GM21619 (cell line): ENCODE results near the gene EXOC6.
A peak's percentile ranks its signal among the peaks of the same experiment; 100 is the strongest.
"Not testable (repeated sequence)": the region's sequence is repeated elsewhere in the genome, so short reads cannot be mapped to it uniquely, and the experiment has no call there.

Experiments used
- ATAC-seq: cut with Tn5 transposase; IDR thresholded peaks from one replicate; pipeline ENCODE4 v1.9.1; 2021; ENCODE audit not compliant: unreplicated experiment

EXOC6 gene

GRCh38 chr10:92876509-92877036 lies 28.3 kb downstream of the EXOC6 start:
- ATAC-seq: no peak

- ATAC-seq: no peak
Observed at GRCh38 chr10:92880233-92880861, 32.0 kb downstream of the EXOC6 start.

GRCh38 chr10:92880917-92881316 lies 32.6 kb downstream of the EXOC6 start:
- no peak for ATAC-seq

- ATAC-seq: no peak
Observed at GRCh38 chr10:92886334-92886961, 38.1 kb downstream of the EXOC6 start.

- no peak for ATAC-seq
Observed at GRCh38 chr10:92890471-92890870, 42.2 kb downstream of the EXOC6 start.

- no peak for ATAC-seq
Observed at GRCh38 chr10:92891885-92892690, 43.8 kb downstream of the EXOC6 start.

GRCh38 chr10:92892691-92893054 lies 44.4 kb downstream of the EXOC6 start:
- no peak for ATAC-seq

GRCh38 chr10:92894081-92894655 lies 45.8 kb downstream of the EXOC6 start:
- no peak for ATAC-seq

GRCh38 chr10:92897916-92898315 lies 49.6 kb downstream of the EXOC6 start:
- ATAC-seq: no peak

- no peak for ATAC-seq
Observed at GRCh38 chr10:92901819-92902251, 53.5 kb downstream of the EXOC6 start.

GRCh38 chr10:92903633-92904032 lies 55.3 kb downstream of the EXOC6 start:
- ATAC-seq: no peak

GRCh38 chr10:92907280-92907679 lies 59.0 kb downstream of the EXOC6 start:
- no peak for ATAC-seq

- ATAC-seq: not testable (repeated sequence)
Observed at GRCh38 chr10:92912631-92913030, 64.3 kb downstream of the EXOC6 start.

GRCh38 chr10:92913973-92914372 lies 65.7 kb downstream of the EXOC6 start:
- ATAC-seq: no peak

- peak; percentile 76 for ATAC-seq
Observed at GRCh38 chr10:92914478-92915325, 66.4 kb downstream of the EXOC6 start.

- no peak for ATAC-seq
Observed at GRCh38 chr10:92915892-92916291, 67.6 kb downstream of the EXOC6 start.

GRCh38 chr10:92916433-92916832 lies 68.1 kb downstream of the EXOC6 start:
- ATAC-seq: no peak

GRCh38 chr10:92918603-92919002 lies 70.3 kb downstream of the EXOC6 start:
- no peak for ATAC-seq

- no peak for ATAC-seq
Observed at GRCh38 chr10:92920866-92921265, 72.5 kb downstream of the EXOC6 start.

- ATAC-seq: no peak
Observed at GRCh38 chr10:92923416-92923815, 75.1 kb downstream of the EXOC6 start.

- ATAC-seq: no peak
Observed at GRCh38 chr10:92929896-92930295, 81.6 kb downstream of the EXOC6 start.
